DMS53 (cell line): ENCODE data around the gene THADA.

Source experiments
- DNase-seq: peaks from one replicate; lab custom pipeline; 2025; lab: John Stamatoyannopoulos, UW

The THADA gene

DNA sequence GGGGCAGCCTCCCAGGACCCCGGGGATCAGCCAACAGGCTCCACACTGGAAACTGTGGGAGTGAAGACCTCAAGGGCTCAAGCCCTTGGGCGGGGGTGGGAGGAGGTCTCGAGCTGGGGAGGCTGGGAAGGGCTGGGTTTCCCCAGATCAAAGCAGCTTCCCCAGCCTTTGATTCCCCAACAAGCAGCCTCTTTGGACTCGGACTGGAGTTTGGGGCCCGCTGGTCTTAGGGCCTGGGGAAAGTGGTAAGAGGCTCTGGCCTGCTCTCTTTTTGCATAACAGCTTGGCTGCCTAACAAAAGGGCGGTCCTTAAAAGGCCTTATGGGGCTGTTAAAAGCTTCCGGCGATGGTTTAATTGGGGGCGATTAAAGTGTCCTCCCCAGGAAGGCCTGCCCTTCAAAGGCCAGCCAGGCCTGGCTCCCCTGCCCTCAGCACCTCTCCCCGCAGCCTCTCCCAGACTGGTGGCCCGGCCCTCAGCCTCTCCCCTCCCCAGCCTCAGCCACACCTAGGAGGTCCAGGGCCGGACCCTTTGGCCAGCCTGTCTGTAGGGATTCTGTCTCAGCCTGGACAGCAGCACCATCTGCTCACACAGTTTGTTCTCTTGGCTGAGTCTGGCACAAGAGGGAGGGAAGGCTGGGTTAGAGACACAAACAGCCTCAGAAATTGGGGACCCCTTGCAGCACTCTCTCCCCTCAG lies 409.0 kb downstream of the THADA start:
- no peak for DNase-seq

DNA sequence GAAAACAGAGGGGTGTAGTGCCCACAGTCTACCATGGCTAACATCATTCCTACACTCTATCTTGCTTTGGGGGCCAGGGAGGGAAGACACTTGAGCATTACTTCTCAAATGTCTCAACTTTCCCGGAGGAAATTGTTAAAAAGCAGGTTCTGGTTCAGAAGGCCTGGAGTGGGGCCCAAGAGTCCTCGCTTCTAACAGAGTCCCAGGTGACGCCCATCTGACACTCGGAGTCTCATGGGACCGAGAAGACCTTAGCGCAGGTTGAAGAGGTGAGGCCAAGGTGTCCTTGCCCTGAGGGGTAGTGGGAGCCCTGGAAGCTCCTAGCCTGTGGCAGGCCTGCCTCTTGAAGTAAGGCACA lies 409.5 kb downstream of the THADA start:
- no peak for DNase-seq

DNA sequence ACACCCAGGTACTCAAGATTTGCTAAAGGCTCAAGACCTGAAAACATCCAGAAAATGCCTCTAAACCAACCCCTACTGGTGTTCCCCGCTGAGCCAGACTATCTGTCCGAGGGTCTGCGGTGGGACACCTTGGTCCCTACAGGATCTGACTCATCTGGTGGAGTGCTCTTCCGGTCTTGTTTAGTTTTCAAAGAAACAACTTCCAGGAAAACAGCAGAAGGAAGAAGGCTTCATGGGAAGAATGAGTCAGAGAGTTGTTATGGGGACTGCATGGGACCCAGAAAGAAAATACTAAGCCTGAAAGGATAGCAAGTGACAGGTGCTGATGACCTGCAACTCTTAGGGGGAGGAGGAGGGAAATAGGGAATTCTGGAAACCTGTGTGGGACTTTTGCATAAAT lies 410.7 kb downstream of the THADA start:
- DNase-seq, result no peak

DNA sequence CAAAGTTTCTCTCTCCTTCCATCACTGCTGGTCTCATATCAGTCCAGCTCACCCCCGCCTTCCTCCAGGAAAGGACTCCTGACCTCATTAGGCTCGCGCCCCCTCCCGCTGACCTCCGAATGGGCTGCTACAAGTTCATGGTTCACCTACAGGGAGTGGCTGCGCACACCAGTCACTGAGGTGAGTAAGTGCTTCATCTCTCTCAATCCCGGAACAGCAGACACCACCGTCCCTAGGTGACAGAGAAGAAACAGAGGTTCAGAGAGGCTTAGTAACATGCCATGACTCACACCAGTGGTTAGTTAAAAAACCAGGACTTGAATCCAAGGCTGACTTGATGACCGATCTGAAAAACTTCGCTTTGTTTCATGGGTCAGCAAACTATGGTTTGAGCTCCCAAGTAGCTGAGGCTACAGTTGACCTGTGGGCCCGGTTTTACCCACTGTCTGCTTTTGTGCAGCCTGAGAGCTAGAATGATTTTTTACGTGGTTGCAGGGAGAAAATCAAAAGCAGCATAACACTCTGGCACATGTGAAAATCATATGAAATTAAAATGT lies 411.4 kb downstream of the THADA start:
- peak; percentile 9 for DNase-seq

DNA sequence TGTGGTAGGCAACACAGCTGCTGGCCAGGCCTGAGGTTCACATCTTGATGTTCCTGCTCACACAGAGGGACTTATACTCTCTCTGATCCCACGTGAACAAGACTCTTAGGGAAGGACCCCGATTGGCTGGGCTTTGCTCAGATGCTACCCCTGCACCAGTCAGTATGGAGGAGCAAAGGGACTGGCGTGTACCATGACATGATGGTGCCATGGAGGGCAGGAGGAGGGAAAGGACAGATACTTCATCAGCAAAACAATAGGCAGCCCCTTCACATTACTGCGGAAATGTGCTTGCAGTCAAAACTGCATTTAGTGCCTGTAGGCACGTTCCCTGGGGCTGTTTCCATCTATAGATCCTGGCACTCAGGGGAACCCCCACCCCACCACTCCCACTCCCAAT lies 412.1 kb downstream of the THADA start:
- DNase-seq, result no peak

DNA sequence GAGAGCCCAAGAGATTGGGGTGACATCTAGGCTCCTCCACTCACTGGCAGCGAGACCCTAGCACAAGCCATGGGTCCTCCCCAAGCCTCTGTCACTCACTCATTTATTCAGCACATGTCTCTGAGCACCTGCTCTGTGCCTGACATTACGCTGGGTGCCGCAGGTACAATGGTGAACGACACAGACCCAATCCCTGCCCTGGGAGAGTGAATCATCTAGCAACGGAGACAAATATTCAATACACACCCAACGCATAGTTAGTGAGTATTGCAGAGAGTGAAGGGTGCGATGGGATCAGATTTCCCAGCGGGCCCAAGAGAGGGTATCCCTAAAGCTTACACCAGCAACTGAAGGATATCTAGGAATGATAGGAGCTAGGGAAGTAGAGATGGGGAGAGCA lies 414.9 kb downstream of the THADA start:
- DNase-seq, result no peak
